Stromal cell of bone marrow (primary cell): ENCODE data around the gene FRMD4B.

Experiments
- DNase-seq: peaks from one replicate; pipeline ENCODE4 v3.0.0-alpha.2; 2012; ENCODE audit warnings: low read depth

The FRMD4B gene

GRCh38 chr3:69322158-69322509 is 63.8 kb downstream of the FRMD4B start:
- DNase-seq = no peak

GRCh38 chr3:69321301-69322157 is 64.4 kb downstream of the FRMD4B start:
- no peak for DNase-seq

- DNase-seq = no peak
Measured at GRCh38 chr3:69320871-69321271, 65.0 kb downstream of the FRMD4B start.

- no peak for DNase-seq
Measured at GRCh38 chr3:69319652-69320051, 66.2 kb downstream of the FRMD4B start.

GRCh38 chr3:69318410-69318809 is 67.5 kb downstream of the FRMD4B start:
- DNase-seq = no peak

- no peak for DNase-seq
Measured at GRCh38 chr3:69313251-69313650, 72.6 kb downstream of the FRMD4B start.

- no peak for DNase-seq
Measured at GRCh38 chr3:69309814-69310213, 76.1 kb downstream of the FRMD4B start.

GRCh38 chr3:69306239-69307185 is 79.4 kb downstream of the FRMD4B start:
- DNase-seq = peak; percentile 93

GRCh38 chr3:69305011-69305410 is 80.9 kb downstream of the FRMD4B start:
- no peak for DNase-seq

GRCh38 chr3:69304396-69304795 is 81.5 kb downstream of the FRMD4B start:
- DNase-seq = no peak

GRCh38 chr3:69300296-69300695 is 85.6 kb downstream of the FRMD4B start:
- no peak for DNase-seq

- no peak for DNase-seq
Measured at GRCh38 chr3:69299344-69299743, 86.5 kb downstream of the FRMD4B start.

GRCh38 chr3:69297501-69297900 is 88.4 kb downstream of the FRMD4B start:
- no peak for DNase-seq

GRCh38 chr3:69296995-69297394 is 88.9 kb downstream of the FRMD4B start:
- no peak for DNase-seq

GRCh38 chr3:69294014-69294766 is 91.7 kb downstream of the FRMD4B start:
- no peak for DNase-seq

GRCh38 chr3:69292959-69293574 is 92.8 kb downstream of the FRMD4B start:
- no peak for DNase-seq

GRCh38 chr3:69292185-69292584 is 93.7 kb downstream of the FRMD4B start:
- no peak for DNase-seq

- no peak for DNase-seq
Measured at GRCh38 chr3:69290430-69290829, 95.5 kb downstream of the FRMD4B start.

- DNase-seq = no peak
Measured at GRCh38 chr3:69290006-69290405, 95.9 kb downstream of the FRMD4B start.

- no peak for DNase-seq
Measured at GRCh38 chr3:69288161-69288895, 97.6 kb downstream of the FRMD4B start.
